ENCODE data around the gene MYL6B. TPM values are rescaled to one million over a fixed set of nuclear protein-coding genes. Genes with fewer than 3 reads are reported as not detected.
"Not testable (repeated sequence)": the region's sequence is repeated elsewhere in the genome, so short reads cannot be mapped to it uniquely, and the experiment has no call there.

MYL6B gene
- total and polyA plus RNA-seq, 2 donors, result 32.4 to 65.3 TPM

GRCh38 chr12:56152756-56153677 is 630 bp downstream of the MYL6B start:
- 9% methylated on average over 8 of the region's 8 CpGs for WGBS
- Histone ChIP-seq H3K36me3 (ENCODE audit: insufficient read depth) (no peaks in the 10 kb centered on the region), H3K27ac (ENCODE audit: low read depth) (no peak overlapping the region), H3K4me3 (ENCODE audit: low read depth, low read length) (peak overlapping the region; percentile 52), H3K4me1 (ENCODE audit: insufficient read depth) (peaks cover 1% of the 10 kb centered on the region)
- no peak for DNase-seq (ENCODE audit: extremely low spot score)

DNA sequence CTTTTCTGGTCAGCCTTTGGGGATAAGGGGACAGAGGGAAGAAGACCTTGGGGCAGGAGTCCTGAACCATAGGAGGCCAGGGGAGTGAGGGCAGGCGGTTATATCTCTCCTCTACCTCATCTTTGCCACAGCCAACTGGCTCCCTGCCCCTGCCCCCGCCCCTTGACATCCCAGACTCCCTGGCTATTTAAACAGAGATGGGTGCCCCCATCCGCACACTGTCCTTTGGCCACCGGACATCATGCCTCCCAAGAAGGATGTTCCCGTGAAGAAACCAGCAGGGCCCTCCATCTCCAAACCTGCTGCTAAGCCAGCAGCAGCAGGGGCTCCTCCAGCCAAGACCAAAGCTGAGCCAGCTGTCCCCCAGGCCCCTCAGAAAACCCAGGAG is 1.3 kb downstream of the MYL6B start:
- 78% methylated on average over 5 of the region's 5 CpGs for WGBS
- Histone ChIP-seq H3K4me3 (ENCODE audit: low read depth, low read length) (no peak overlapping the region), H3K36me3 (ENCODE audit: insufficient read depth) (no peaks in the 10 kb centered on the region), H3K27ac (ENCODE audit: low read depth) (no peak overlapping the region), H3K4me1 (ENCODE audit: insufficient read depth) (peaks cover 1% of the 10 kb centered on the region)
- DNase-seq (ENCODE audit: extremely low spot score), result no peak

DNA sequence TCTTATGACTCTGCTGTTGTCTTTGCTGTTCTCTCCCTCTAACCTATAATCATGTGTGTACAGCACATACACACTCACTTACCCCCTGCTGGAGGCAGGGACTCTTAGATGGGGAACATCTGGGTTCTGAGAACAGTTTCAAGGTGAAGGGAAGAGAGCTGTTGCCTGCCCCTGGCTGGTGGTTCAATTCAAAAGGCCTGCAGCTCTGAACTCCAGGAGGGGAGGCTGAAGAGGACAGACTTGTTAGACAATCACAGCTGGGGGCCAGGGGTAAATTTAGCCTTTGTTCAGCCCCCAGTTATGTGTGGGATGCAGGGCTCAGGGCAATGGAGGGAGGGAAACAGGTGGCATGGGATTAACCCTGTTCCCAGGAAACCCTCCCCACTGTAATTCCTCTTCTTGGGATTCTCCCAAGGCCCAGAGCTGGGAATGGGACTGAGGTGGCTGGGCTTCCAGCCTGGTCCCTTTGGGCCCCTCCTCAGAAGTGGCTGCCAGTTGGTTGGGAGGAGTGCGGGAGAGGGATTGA is 1.9 kb downstream of the MYL6B start:
- no peak for DNase-seq (ENCODE audit: extremely low spot score)
- H3K4me3 ChIP-seq (ENCODE audit: low read depth, low read length), result no peak overlapping the region
- no peaks in the 10 kb centered on the region for H3K36me3 ChIP-seq (ENCODE audit: insufficient read depth)
- no peak overlapping the region for H3K27ac ChIP-seq (ENCODE audit: low read depth)
- H3K4me1 ChIP-seq (ENCODE audit: insufficient read depth), result peaks cover 1% of the 10 kb centered on the region
- WGBS, result 97% methylated on average over 1 of the region's 1 CpG

GRCh38 chr12:56154818-56155217 is 2.4 kb downstream of the MYL6B start:
- Histone ChIP-seq H3K4me1 (ENCODE audit: insufficient read depth) (peaks cover 1% of the 10 kb centered on the region), H3K4me3 (ENCODE audit: low read depth, low read length) (no peak overlapping the region), H3K27ac (ENCODE audit: low read depth) (no peak overlapping the region), H3K36me3 (ENCODE audit: insufficient read depth) (no peaks in the 10 kb centered on the region)
- no peak for DNase-seq (ENCODE audit: extremely low spot score)
- WGBS, result 95% methylated on average over 5 of the region's 5 CpGs

DNA sequence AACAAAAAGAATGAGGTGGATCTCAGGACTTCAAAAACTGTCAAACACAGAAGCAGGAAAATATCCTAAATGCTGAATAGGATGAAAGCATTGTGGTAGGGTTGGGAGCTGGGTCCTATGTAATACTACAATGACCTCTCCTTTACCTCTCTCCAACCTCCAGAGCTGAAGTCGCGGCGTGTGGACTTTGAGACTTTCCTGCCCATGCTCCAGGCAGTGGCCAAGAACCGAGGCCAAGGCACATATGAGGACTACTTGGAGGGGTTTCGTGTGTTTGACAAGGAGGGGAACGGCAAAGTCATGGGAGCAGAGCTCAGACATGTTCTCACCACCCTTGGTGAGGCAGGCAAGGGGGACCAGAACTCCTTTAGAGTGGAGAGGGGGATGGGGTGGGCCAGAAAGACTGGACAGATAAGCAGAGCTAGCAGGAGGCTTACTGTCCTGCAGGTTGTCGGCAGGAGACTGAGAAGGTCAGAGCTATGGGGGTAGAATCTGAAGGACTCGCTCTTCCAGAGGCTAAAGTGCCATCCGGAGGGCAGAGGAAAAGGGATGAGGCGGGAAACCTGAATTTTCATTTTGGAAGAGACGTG is 3.0 kb downstream of the MYL6B start:
- H3K4me1 ChIP-seq (ENCODE audit: insufficient read depth), result peaks cover 1% of the 10 kb centered on the region
- WGBS, result 93% methylated on average over 11 of the region's 11 CpGs

GRCh38 chr12:56156464-56157200 is 4.2 kb downstream of the MYL6B start:
- not testable (repeated sequence) for DNase-seq (ENCODE audit: extremely low spot score); H3K36me3 ChIP-seq (ENCODE audit: insufficient read depth); H3K4me1 ChIP-seq (ENCODE audit: insufficient read depth)
- Histone ChIP-seq H3K4me3 (ENCODE audit: low read depth, low read length) (peak overlapping the region; percentile 21), H3K27ac (ENCODE audit: low read depth) (peak overlapping the region; percentile 85)
- WGBS, result 90% methylated on average over 21 of the region's 21 CpGs

More for the DNA sequence above, 3.0 kb downstream of the MYL6B start:
- Histone ChIP-seq H3K27ac (ENCODE audit: low read depth) (no peak overlapping the region), H3K36me3 (ENCODE audit: insufficient read depth) (no peaks in the 10 kb centered on the region), H3K4me3 (ENCODE audit: low read depth, low read length) (no peak overlapping the region)
- DNase-seq (ENCODE audit: extremely low spot score), result no peak

- Histone ChIP-seq H3K4me1 (ENCODE audit: insufficient read depth) (peaks cover 1% of the 10 kb centered on the region), H3K4me3 (ENCODE audit: low read depth, low read length) (peak overlapping the region; percentile 21), H3K36me3 (ENCODE audit: insufficient read depth) (peaks cover 3% of the 10 kb centered on the region), H3K27ac (ENCODE audit: low read depth) (peak overlapping the region; percentile 85)
- peak; percentile 75 for DNase-seq (ENCODE audit: extremely low spot score)
- 3% methylated on average over 45 of the region's 45 CpGs for WGBS
Measured at GRCh38 chr12:56157201-56158028, 5.0 kb downstream of the MYL6B start.

DNA sequence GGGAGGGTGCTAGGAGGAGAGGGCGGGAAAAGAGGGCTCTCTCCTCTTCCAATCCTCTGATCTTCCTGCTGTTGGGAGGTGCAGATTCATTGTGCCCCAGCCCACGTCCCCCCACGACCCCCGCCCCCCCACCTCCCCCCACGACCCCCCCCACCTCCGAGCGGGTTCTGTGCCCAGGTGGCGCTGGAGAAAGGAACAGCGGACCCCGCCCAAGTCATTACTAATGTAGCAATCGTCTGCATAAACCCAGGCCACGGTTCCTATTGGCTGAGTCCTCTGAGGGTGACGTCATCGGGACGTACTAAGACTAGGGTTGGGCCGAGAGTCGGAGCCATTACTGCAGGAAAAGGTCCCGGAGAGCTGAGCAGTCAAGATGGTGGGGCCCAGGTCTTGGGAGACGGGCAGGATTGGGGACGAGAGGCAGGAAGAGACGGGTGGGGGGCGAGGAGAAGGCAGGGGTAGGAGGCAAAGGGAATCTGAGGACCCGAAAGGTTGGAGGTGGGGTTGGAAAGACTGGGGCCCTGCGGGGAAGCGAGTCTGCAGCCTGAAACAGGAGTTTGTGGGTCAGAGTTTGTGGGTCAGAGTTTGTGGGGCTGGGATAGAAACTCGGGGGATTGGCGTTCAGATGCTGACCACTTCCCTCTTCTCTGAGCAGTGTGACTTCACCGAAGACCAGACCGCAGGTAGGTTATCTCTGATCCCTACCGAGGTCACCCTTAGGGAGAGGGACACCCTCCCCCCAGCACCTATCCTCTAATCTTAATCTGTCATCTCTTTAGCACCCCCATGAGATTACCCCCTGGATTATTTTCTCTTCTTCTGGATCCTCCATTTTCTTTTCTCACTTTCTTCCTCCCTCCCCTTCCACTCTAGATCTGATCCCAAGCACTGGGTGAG is 5.9 kb downstream of the MYL6B start, which contains the start of gene MYL6:
MYL6 (plus strand) TSS at position 331 of the 897 bp plus-strand sequence; CDS start at position 374, 43 bp downstream.
- under 1% methylated on average over 30 of the region's 30 CpGs for WGBS
- DNase-seq (ENCODE audit: extremely low spot score), result peak; percentile 98
- Histone ChIP-seq H3K36me3 (ENCODE audit: insufficient read depth) (peaks cover 3% of the 10 kb centered on the region), H3K27ac (ENCODE audit: low read depth) (peak within 1 kb of the TSS; percentile 100), H3K4me1 (ENCODE audit: insufficient read depth) (no peaks in the 10 kb centered on the region), H3K4me3 (ENCODE audit: low read depth, low read length) (peak within 1 kb of the TSS; percentile 68)

DNA sequence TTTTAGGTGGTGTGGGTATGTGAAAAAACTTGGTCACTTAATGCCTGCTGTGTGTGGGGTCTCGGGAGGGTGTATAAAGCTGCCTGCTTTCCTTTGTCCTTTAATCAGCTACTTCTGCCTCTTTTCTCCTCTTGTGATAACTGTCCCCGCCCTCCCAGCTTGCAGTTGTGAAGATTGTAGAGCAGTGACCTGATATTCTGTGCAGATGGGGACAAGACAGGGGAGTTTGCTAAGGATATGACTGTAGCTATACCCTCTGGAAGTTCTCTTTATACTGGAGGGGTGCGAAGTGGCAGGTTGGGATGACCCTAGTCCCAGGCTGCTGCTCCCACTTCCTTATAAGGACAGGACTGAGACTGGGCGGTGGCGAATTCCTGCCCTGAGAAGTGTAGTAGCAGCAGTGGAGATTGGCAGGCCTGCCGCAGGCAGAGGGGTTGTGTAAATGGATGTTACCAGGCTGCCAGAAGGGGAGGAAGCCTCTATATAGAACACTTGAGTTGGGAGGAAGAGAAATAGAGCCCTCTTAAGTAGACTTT is 6.6 kb downstream of the MYL6B start:
- H3K27ac ChIP-seq (ENCODE audit: low read depth), result peak overlapping the region; percentile 100
- no peaks in the 10 kb centered on the region for H3K4me1 ChIP-seq (ENCODE audit: insufficient read depth)
- peak overlapping the region; percentile 68 for H3K4me3 ChIP-seq (ENCODE audit: low read depth, low read length)
- peak; percentile 26 for DNase-seq (ENCODE audit: extremely low spot score)
- under 1% methylated on average over 6 of the region's 6 CpGs for WGBS
- H3K36me3 ChIP-seq (ENCODE audit: insufficient read depth), result peaks cover 6% of the 10 kb centered on the region

- Histone ChIP-seq H3K4me1 (ENCODE audit: insufficient read depth) (no peaks in the 10 kb centered on the region), H3K4me3 (ENCODE audit: low read depth, low read length) (peak overlapping the region; percentile 68), H3K36me3 (ENCODE audit: insufficient read depth) (peaks cover 6% of the 10 kb centered on the region), H3K27ac (ENCODE audit: low read depth) (peak overlapping the region; percentile 100)
- 17% methylated on average over 8 of the region's 8 CpGs for WGBS
- DNase-seq (ENCODE audit: extremely low spot score), result no peak
Measured at GRCh38 chr12:56159482-56160192, 7.2 kb downstream of the MYL6B start.

GRCh38 chr12:56160193-56160763 is 7.9 kb downstream of the MYL6B start:
- WGBS, result 23% methylated on average over 7 of the region's 7 CpGs
- H3K4me3 ChIP-seq (ENCODE audit: low read depth, low read length), result peak overlapping the region; percentile 68
- no peaks in the 10 kb centered on the region for H3K4me1 ChIP-seq (ENCODE audit: insufficient read depth)
- peaks cover 8% of the 10 kb centered on the region for H3K36me3 ChIP-seq (ENCODE audit: insufficient read depth)
- peak overlapping the region; percentile 100 for H3K27ac ChIP-seq (ENCODE audit: low read depth)
- DNase-seq (ENCODE audit: extremely low spot score), result no peak
